ENCODE data around the gene C17orf114.
"Not testable (repeated sequence)": the region's sequence is repeated elsewhere in the genome, so short reads cannot be mapped to it uniquely, and the experiment has no call there.

The C17orf114 gene

GRCh38 chr17:4802228-4802627 is at the start of gene C17orf114:
C17orf114 (minus strand) TSS chr17:4802328.
- FAIRE-seq, result no peak

GRCh38 chr17:4851084-4851483 is 49.0 kb upstream of the C17orf114 start:
- DNase-seq (ENCODE audit: low spot score) (no peak), FAIRE-seq (no peak)

More at GRCh38 chr17:4802228-4802627, at the start of gene C17orf114:
- no peak for DNase-seq (ENCODE audit: low spot score)

GRCh38 chr17:4850246-4850645 is 48.1 kb upstream of the C17orf114 start:
- DNase-seq (ENCODE audit: low spot score), result no peak
- FAIRE-seq, result no peak

- FAIRE-seq, result no peak
Observed at GRCh38 chr17:4849011-4849536, 46.9 kb upstream of the C17orf114 start.

GRCh38 chr17:4846635-4847390 is 44.7 kb upstream of the C17orf114 start:
- FAIRE-seq (no peak), DNase-seq (ENCODE audit: low spot score) (no peak)

More at GRCh38 chr17:4849011-4849536, 46.9 kb upstream of the C17orf114 start:
- no peak for DNase-seq (ENCODE audit: low spot score)

- FAIRE-seq (no peak), DNase-seq (ENCODE audit: low spot score) (no peak)
Observed at GRCh38 chr17:4845118-4845517, 43.0 kb upstream of the C17orf114 start.

- DNase-seq (ENCODE audit: low spot score) (no peak), FAIRE-seq (no peak)
Observed at GRCh38 chr17:4843321-4844000, 41.3 kb upstream of the C17orf114 start.

- DNase-seq (ENCODE audit: low spot score) (no peak), FAIRE-seq (no peak)
Observed at GRCh38 chr17:4842376-4842775, 40.2 kb upstream of the C17orf114 start.

GRCh38 chr17:4840893-4841242 is 38.7 kb upstream of the C17orf114 start:
- no peak for DNase-seq (ENCODE audit: low spot score)
- no peak for FAIRE-seq

- FAIRE-seq (no peak), DNase-seq (ENCODE audit: low spot score) (no peak)
Observed at GRCh38 chr17:4839965-4840892, 38.1 kb upstream of the C17orf114 start.

- no peak for DNase-seq (ENCODE audit: low spot score)
- no peak for FAIRE-seq
Observed at GRCh38 chr17:4839221-4839620, 37.1 kb upstream of the C17orf114 start.

- FAIRE-seq, result no peak
Observed at GRCh38 chr17:4838309-4838785, 36.2 kb upstream of the C17orf114 start.

GRCh38 chr17:4837471-4838308 is 35.6 kb upstream of the C17orf114 start:
- DNase-seq (ENCODE audit: low spot score) (no peak), FAIRE-seq (no peak)

More at GRCh38 chr17:4838309-4838785, 36.2 kb upstream of the C17orf114 start:
- no peak for DNase-seq (ENCODE audit: low spot score)

GRCh38 chr17:4836221-4836620 is 34.1 kb upstream of the C17orf114 start:
- DNase-seq (ENCODE audit: low spot score), result no peak
- FAIRE-seq, result no peak

- FAIRE-seq, result no peak
- DNase-seq (ENCODE audit: low spot score), result no peak
Observed at GRCh38 chr17:4834681-4835020, 32.5 kb upstream of the C17orf114 start.

- DNase-seq (ENCODE audit: low spot score) (peak; percentile 5), FAIRE-seq (no peak)
Observed at GRCh38 chr17:4833941-4834680, 32.0 kb upstream of the C17orf114 start.

GRCh38 chr17:4833178-4833940 is 31.2 kb upstream of the C17orf114 start, which contains the start of gene MINK1:
MINK1 (plus strand) TSS chr17:4833340; CDS start chr17:4833584, 244 bp downstream.
- DNase-seq (ENCODE audit: low spot score), result peak; percentile 86

GRCh38 chr17:4832829-4833177 is 30.7 kb upstream of the C17orf114 start:
- DNase-seq (ENCODE audit: low spot score); FAIRE-seq: not testable (repeated sequence)

More at GRCh38 chr17:4833178-4833940, 31.2 kb upstream of the C17orf114 start, which contains the start of gene MINK1:
- no peak for FAIRE-seq

- FAIRE-seq (no peak), DNase-seq (ENCODE audit: low spot score) (no peak)
Observed at GRCh38 chr17:4827399-4827798, 25.3 kb upstream of the C17orf114 start.

Measured in RCC 7860 (cell line).